SK-N-SH (cell line): ENCODE measurements around the gene RNF214. TPM values are rescaled to one million over a fixed set of nuclear protein-coding genes. Genes with fewer than 3 reads are reported as not detected.

ENCODE experiments used
- CTCF ChIA-PET: fragments of 300-600, 350-600 bp; formaldehyde crosslinking; extraction: SDS; loops from one replicate; lab custom pipeline; 2021; lab: Yijun Ruan, JAX
- POLR2A ChIA-PET: fragments of 350-600 bp; sonication (Branson Sonifier 250); formaldehyde crosslinking; extraction: SDS; loops from one replicate; lab custom pipeline; 2020; ENCODE audit warnings: antibody characterized with exemption, inconsistent platforms; lab: Yijun Ruan, JAX
- DNase-seq: peaks from one replicate; pipeline ENCODE4 v3.0.0; 2012
- H2AFZ ChIP-seq: fragments of 200-600 bp; sonication (generic); 2 replicates; pipeline ENCODE4 v1.8.1; 2016; ENCODE audit warnings: antibody characterized with exemption, mild to moderate bottlenecking, low read depth
- H3F3A ChIP-seq: fragments of 200-600 bp; sonication (generic); replicated peaks from 2 replicates; pipeline ENCODE3; 2016; ENCODE audit warnings: antibody characterized with exemption, mild to moderate bottlenecking; ENCODE audit not compliant: insufficient read depth
- H3K27ac ChIP-seq, 2 experiments: fragments of 200-500 bp in 1 of 2; fragments of 200-600 bp in 1 of 2; sonication (Bioruptor generic) in 1 of 2; sonication (generic), shearing (Covaris generic) in 1 of 2; 2 replicates each; pipeline versions ENCODE4 v1.5.1 to v1.6.1; 2014 to 2016; ENCODE audit warnings: low read depth in 2 of 2, inconsistent platforms in 1 of 2, low read length in 1 of 2, mild to moderate bottlenecking in 1 of 2, mixed read lengths in 1 of 2
- H3K27me3 ChIP-seq: fragments of 200-600 bp; sonication (generic), shearing (Covaris generic); 2 replicates; pipeline ENCODE4 v1.6.1; 2016; ENCODE audit warnings: mixed run types; ENCODE audit not compliant: insufficient read depth
- H3K36me3 ChIP-seq, 2 experiments: fragments of 200-500 bp in 1 of 2; fragments of 200-600 bp in 1 of 2; sonication (Bioruptor generic) in 1 of 2; sonication (generic) in 1 of 2; replicated peaks in 1 of 2; 2 replicates each; pipeline versions ENCODE3 to v1.5.1; 2014 to 2016; ENCODE audit warnings: low read length in 1 of 2, mild to moderate bottlenecking in 1 of 2; ENCODE audit not compliant: insufficient read depth in 2 of 2, control insufficient read depth in 1 of 2
- H3K4me1 ChIP-seq, 2 experiments: fragments of 200-500 bp in 1 of 2; fragments of 200-600 bp in 1 of 2; sonication (Bioruptor generic) in 1 of 2; sonication (generic), shearing (Covaris generic) in 1 of 2; 2 replicates each; pipeline versions ENCODE4 v1.5.1 to v1.6.1; 2014 to 2016; ENCODE audit warnings: low read depth in 1 of 2, low read length in 1 of 2, mixed run types in 1 of 2; ENCODE audit not compliant: insufficient read depth in 2 of 2, control insufficient read depth in 1 of 2
- H3K4me2 ChIP-seq: fragments of 200-600 bp; sonication (generic), shearing (Covaris generic); 2 replicates; pipeline ENCODE4 v1.6.1; 2017; ENCODE audit warnings: mixed run types
- H3K4me3 ChIP-seq, 2 experiments: fragments of 200-500 bp in 1 of 2; fragments of 200-600 bp in 1 of 2; sonication (Bioruptor generic) in 1 of 2; sonication (generic), shearing (Covaris generic) in 1 of 2; 2 replicates each; pipeline versions ENCODE4 v1.5.1 to v1.8.1; 2014 to 2016; ENCODE audit warnings: low read depth in 2 of 2, inconsistent platforms in 1 of 2, low read length in 1 of 2, mild to moderate bottlenecking in 1 of 2, mixed read lengths in 1 of 2, moderate library complexity in 1 of 2
- H3K79me2 ChIP-seq: fragments of 200-600 bp; sonication (generic); 2 replicates; pipeline ENCODE4 v1.8.1; 2017; ENCODE audit warnings: mild to moderate bottlenecking; ENCODE audit not compliant: insufficient read depth
- H3K9ac ChIP-seq: fragments of 200-600 bp; sonication (generic); 2 replicates; pipeline ENCODE4 v1.6.1; 2017; ENCODE audit warnings: mixed run types
- H3K9me2 ChIP-seq: fragments of 200-600 bp; sonication (generic); 2 replicates; pipeline ENCODE4 v1.6.1; 2017; ENCODE audit warnings: mixed run types
- H3K9me3 ChIP-seq: fragments of 200-600 bp; sonication (generic); 2 replicates; pipeline ENCODE4 v1.6.1; 2017; ENCODE audit warnings: mixed run types, mild to moderate bottlenecking, moderate library complexity
- H4K20me1 ChIP-seq: fragments of 200-600 bp; sonication (generic); 2 replicates; pipeline ENCODE4 v1.6.1; 2017; ENCODE audit warnings: mild to moderate bottlenecking, mixed run types; ENCODE audit not compliant: insufficient read depth
- CHD2 ChIP-seq: fragments of 150-350 bp; IDR thresholded peaks from 2 replicates; pipeline ENCODE4 v1.6.1; 2018; ENCODE audit warnings: low read length; ENCODE audit not compliant: partially characterized antibody
- EZH2phosphoT487 ChIP-seq: fragments of 200-600 bp; sonication (generic); IDR thresholded peaks from 2 replicates; pipeline ENCODE4 v1.6.1; 2017; ENCODE audit warnings: low read depth, mixed run types, mild to moderate bottlenecking, antibody characterized with exemption, moderate library complexity, borderline replicate concordance
- GATA2 ChIP-seq: sonication (generic); formaldehyde crosslinking; IDR thresholded peaks from 2 replicates; pipeline ENCODE4 v1.5.0; 2020; ENCODE audit warnings: mild to moderate bottlenecking, missing genetic modification reagents
- RFX5 ChIP-seq: IDR thresholded peaks from 2 replicates; pipeline ENCODE4 v1.6.1; 2012; ENCODE audit warnings: mild to moderate bottlenecking, improper control_type of control experiment, low read length
- RXRA ChIP-seq: IDR thresholded peaks from 2 replicates; pipeline ENCODE4 v1.4.0; 2012; ENCODE audit warnings: low read depth, mild to moderate bottlenecking, borderline replicate concordance
- YY1 ChIP-seq: IDR thresholded peaks from 2 replicates; pipeline ENCODE4 v1.4.0; 2012; ENCODE audit warnings: low read depth, mild to moderate bottlenecking
- WGBS: methylation state at CpG from one replicate; pipeline ENCODE4 v1.1.6; 2017; ENCODE audit warnings: low lambda C conversion rate; 5-methylcytosine and 5-hydroxymethylcytosine counted together
- polyA plus RNA-seq, 3 experiments: library from polyadenylated mRNA; depleted of rRNA; stranded (reverse); fragments of >200 nt; gene quantifications; 2 replicates each; pipeline ENCODE4 v1.2.3, GENCODE V29; 2012
- small RNA-seq, 7 experiments: library from RNA; depleted of rRNA; stranded (forward); fragments of <200 nt; gene quantifications; one replicate each; pipeline ENCODE3, GENCODE V24; 2012
- TF ChIP-seq, protein P1 (sequence below): fragments of 150-350 bp; IDR thresholded peaks from 2 replicates; pipeline ENCODE4 v1.6.1; 2017; ENCODE audit warnings: antibody characterized with exemption, low read length, low read depth, borderline replicate concordance
- TF ChIP-seq, protein P2 (sequence below): IDR thresholded peaks from 2 replicates; pipeline ENCODE4 v1.4.0; 2012; ENCODE audit warnings: low read depth, borderline replicate concordance
- TF ChIP-seq, protein P3 (sequence below): fragments of 200-600 bp; sonication (generic); IDR thresholded peaks from 2 replicates; pipeline ENCODE4 v1.6.1; 2017; ENCODE audit warnings: antibody characterized with exemption, mild to moderate bottlenecking, moderate library complexity

Gene RNF214
- polyA plus RNA-seq, 1 of the 3 experiments (the other 2 are of a cell fraction): 15.4 TPM

DNA sequence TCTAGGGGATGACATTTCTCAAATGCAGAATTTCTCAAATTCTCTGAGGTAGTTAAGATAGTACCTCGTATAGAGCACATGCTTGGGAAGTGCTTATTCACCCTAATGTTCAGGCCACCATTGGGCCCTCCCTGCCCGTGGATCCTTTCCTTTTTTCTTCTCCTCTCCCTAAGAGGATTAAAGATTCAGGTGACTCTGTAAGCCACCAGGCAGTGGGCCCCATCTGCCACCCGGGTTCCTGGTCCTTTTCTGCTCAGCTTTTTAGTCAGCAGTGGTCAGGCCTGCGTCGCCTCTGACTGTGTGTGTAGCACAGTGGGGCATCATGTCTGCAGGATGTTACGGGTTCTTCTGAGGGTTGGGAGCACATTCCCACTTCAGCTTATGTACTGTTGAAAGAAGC lies 102.4 kb downstream of the RNF214 start:
- H3K36me3 ChIP-seq: peaks cover 13 to 25% of the 10 kb centered on the region in 2 experiments
- H3K4me1 ChIP-seq: peaks cover 2 to 3% of the 10 kb centered on the region in 2 experiments; a peak in 2 of 4 replicates
- no peaks in the 10 kb centered on the region for H3K9me2 ChIP-seq
- 96% methylated on average over 6 of the region's 6 CpGs for WGBS
- CTCF ChIA-PET: no interaction called here
- no peak overlapping the region for H3K4me2 ChIP-seq
- H3F3A ChIP-seq: no peaks in the 10 kb centered on the region
- H3K9ac ChIP-seq: no peak overlapping the region
- no peaks in the 10 kb centered on the region for H3K9me3 ChIP-seq
- peaks cover 36% of the 10 kb centered on the region for H3K79me2 ChIP-seq
- no peak overlapping the region for H3K4me3 ChIP-seq
- 0 out of 2 replicates have a peak, but pooled peaks cover under 1% of the 10 kb centered on the region for H4K20me1 ChIP-seq
- no peak for DNase-seq
- no peak overlapping the region for H3K27ac ChIP-seq
- no peaks in the 10 kb centered on the region for H3K27me3 ChIP-seq
- H2AFZ ChIP-seq: no peak overlapping the region
- TF ChIP-seq YY1: no peak
- no peak for TF ChIP-seq EZH2phosphoT487
- no peak for TF ChIP-seq RXRA
- TF ChIP-seq, protein P1, sequence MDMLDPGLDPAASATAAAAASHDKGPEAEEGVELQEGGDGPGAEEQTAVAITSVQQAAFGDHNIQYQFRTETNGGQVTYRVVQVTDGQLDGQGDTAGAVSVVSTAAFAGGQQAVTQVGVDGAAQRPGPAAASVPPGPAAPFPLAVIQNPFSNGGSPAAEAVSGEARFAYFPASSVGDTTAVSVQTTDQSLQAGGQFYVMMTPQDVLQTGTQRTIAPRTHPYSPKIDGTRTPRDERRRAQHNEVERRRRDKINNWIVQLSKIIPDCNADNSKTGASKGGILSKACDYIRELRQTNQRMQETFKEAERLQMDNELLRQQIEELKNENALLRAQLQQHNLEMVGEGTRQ: no peak
- no peak for TF ChIP-seq GATA2
- no peak for TF ChIP-seq CHD2
- TF ChIP-seq, all 33 proteins: peak for 0
- POLR2A ChIA-PET: no interaction called here

DNA sequence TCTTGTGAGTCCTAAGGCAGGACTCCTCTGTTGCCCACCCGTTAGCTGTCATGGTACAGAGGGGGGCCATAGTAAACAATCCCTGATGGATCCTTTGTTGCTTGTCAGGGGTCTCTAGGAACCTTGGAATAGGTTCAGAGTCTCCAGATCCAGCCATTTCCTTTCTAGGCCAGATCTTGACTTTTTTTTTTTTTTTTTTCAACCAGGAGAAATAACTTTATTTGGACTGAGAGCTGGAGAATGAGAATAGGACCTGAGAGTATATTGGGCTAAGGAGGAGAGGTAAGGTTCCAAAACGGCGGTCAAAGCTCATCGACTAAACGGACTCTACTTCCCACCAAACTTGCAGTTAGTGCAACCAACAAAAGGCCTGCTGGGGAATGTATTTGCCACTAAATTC lies 102.9 kb downstream of the RNF214 start:
- no peaks in the 10 kb centered on the region for H3K9me2 ChIP-seq
- no peaks in the 10 kb centered on the region for H3F3A ChIP-seq
- H4K20me1 ChIP-seq: 0 out of 2 replicates have a peak, but pooled peaks cover 4% of the 10 kb centered on the region
- H3K36me3 ChIP-seq: peaks cover 13 to 25% of the 10 kb centered on the region in 2 experiments
- DNase-seq: no peak
- H3K9me3 ChIP-seq: no peaks in the 10 kb centered on the region
- peaks cover 0 to 2% of the 10 kb centered on the region in 2 experiments; a peak in 1 of 4 replicates for H3K4me1 ChIP-seq
- POLR2A ChIA-PET: no interaction called here
- H3K4me3 ChIP-seq: no peak overlapping the region
- WGBS: 96% methylated on average over 5 of the region's 5 CpGs
- H3K79me2 ChIP-seq: peaks cover 31% of the 10 kb centered on the region
- H3K27me3 ChIP-seq: no peaks in the 10 kb centered on the region
- H3K27ac ChIP-seq: no peak overlapping the region
- TF ChIP-seq, protein P2, sequence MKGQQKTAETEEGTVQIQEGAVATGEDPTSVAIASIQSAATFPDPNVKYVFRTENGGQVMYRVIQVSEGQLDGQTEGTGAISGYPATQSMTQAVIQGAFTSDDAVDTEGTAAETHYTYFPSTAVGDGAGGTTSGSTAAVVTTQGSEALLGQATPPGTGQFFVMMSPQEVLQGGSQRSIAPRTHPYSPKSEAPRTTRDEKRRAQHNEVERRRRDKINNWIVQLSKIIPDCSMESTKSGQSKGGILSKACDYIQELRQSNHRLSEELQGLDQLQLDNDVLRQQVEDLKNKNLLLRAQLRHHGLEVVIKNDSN: no peak
- TF ChIP-seq, protein P3, sequence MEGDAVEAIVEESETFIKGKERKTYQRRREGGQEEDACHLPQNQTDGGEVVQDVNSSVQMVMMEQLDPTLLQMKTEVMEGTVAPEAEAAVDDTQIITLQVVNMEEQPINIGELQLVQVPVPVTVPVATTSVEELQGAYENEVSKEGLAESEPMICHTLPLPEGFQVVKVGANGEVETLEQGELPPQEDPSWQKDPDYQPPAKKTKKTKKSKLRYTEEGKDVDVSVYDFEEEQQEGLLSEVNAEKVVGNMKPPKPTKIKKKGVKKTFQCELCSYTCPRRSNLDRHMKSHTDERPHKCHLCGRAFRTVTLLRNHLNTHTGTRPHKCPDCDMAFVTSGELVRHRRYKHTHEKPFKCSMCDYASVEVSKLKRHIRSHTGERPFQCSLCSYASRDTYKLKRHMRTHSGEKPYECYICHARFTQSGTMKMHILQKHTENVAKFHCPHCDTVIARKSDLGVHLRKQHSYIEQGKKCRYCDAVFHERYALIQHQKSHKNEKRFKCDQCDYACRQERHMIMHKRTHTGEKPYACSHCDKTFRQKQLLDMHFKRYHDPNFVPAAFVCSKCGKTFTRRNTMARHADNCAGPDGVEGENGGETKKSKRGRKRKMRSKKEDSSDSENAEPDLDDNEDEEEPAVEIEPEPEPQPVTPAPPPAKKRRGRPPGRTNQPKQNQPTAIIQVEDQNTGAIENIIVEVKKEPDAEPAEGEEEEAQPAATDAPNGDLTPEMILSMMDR: no peak
- TF ChIP-seq RXRA (no peak), RFX5 (no peak)
- CTCF ChIA-PET: interaction anchor here (0.7 kb wide), 1 partner anchor 472 kb away, joined by 3 read pairs; no protein-coding TSS in a partner anchor
- H3K9ac ChIP-seq: no peak overlapping the region
- H2AFZ ChIP-seq: no peak overlapping the region
- H3K4me2 ChIP-seq: no peak overlapping the region

Small RNA genes within 50 kb of the gene (small RNA-seq; reads per million reads assigned to genes)
- gene RF00564: 0 reads per million in 7 experiments

Other genes starting within 250 kb of the RNF214 start
- 4.5 and 5.1 TPM in 2 replicates for gene SIK3, start 134.2 kb upstream of the RNF214 start, polyA plus RNA-seq (2012; rRNA removed)
- gene PAFAH1B2, start 88.4 kb upstream of the RNF214 start, polyA plus RNA-seq (2012; rRNA removed): 19.6 and 27.3 TPM in 2 replicates
- 17.3 and 17.5 TPM in 2 replicates for gene SIDT2, start 53.9 kb upstream of the RNF214 start, polyA plus RNA-seq (2012; rRNA removed)
- 519 and 811 TPM in 2 replicates for gene TAGLN, start 33.3 kb upstream of the RNF214 start, polyA plus RNA-seq (2012; rRNA removed)
- 49.7 and 52.1 TPM in 2 replicates for gene PCSK7, start 598 bp upstream of the RNF214 start, polyA plus RNA-seq (2012; rRNA removed)
- gene BACE1-AS, start 58.7 kb downstream of the RNF214 start, polyA plus RNA-seq (2012; rRNA removed): 5.7 and 6.3 TPM in 2 replicates
- 36.4 and 37.8 TPM in 2 replicates for gene BACE1, start 83.6 kb downstream of the RNF214 start, polyA plus RNA-seq (2012; rRNA removed)
- 27.7 and 30.6 TPM in 2 replicates for gene CEP164, start 95.2 kb downstream of the RNF214 start, polyA plus RNA-seq (2012; rRNA removed)